ENCODE measurements around the gene LPGAT1.
"Not testable (repeated sequence)": the region's sequence is repeated elsewhere in the genome, so short reads cannot be mapped to it uniquely, and the experiment has no call there.

LPGAT1 gene

DNA sequence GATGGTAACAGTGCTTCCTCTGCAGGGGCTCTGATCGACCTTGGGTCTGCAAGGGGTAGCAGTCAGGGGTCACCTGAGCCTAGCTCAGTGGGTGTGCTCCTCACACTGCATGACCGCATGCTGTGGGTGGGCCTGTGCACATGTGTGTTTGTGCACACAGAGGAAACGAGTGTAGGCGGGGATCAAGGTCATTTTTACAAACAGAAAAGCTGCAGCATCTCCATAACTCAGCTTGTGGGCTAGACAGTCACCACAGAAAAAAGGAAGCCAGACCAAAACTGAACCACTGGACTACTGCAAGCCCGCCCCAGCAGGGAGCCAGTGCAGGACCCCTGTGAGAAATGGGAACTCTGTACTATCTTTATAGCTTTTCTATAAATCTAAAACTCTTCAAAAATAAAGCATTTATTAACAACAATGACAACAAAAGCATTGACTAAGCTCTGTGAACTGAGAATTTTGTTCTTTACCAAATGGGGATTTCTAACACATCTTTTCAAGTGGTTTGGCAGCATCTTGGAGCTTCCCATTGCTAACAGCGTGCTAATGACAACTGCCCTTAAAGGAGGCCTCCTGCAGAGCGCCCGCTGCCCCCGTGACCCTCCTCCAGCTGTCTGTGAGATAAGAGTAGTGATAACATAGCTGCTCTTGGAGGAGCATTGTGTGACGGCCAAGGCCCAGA, 135.3 kb downstream of the LPGAT1 start:
- no peak overlapping the region for H3K4me3 ChIP-seq (ENCODE audit: low read length)
- TF ChIP-seq, protein P1, sequence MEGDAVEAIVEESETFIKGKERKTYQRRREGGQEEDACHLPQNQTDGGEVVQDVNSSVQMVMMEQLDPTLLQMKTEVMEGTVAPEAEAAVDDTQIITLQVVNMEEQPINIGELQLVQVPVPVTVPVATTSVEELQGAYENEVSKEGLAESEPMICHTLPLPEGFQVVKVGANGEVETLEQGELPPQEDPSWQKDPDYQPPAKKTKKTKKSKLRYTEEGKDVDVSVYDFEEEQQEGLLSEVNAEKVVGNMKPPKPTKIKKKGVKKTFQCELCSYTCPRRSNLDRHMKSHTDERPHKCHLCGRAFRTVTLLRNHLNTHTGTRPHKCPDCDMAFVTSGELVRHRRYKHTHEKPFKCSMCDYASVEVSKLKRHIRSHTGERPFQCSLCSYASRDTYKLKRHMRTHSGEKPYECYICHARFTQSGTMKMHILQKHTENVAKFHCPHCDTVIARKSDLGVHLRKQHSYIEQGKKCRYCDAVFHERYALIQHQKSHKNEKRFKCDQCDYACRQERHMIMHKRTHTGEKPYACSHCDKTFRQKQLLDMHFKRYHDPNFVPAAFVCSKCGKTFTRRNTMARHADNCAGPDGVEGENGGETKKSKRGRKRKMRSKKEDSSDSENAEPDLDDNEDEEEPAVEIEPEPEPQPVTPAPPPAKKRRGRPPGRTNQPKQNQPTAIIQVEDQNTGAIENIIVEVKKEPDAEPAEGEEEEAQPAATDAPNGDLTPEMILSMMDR (conservative IDR thresholded peaks at IDR 0.05; ENCODE audit: low read depth, low read length), result no peak
- no peak for DNase-seq (ENCODE audit: low read depth)

DNA sequence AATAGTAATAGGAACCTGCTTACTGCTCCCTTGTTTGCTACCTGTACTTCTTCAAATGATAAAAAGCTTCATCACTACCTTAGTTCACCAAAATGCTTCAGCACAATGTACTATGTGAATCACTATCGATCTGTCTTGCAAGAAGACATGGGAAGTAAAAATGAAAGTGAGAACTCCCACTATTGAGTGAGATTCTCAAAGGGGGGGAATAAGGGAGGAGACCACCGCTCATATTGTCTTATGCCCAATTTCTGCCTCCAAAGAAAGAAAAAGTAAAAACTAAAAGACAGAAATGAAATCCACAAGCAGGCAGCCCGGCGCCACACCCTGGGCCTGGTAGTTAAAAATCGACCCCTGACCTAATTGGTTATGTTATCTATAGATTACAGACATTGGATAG, 136.7 kb downstream of the LPGAT1 start:
- DNase-seq (ENCODE audit: low read depth); H3K4me3 ChIP-seq (ENCODE audit: low read length): not testable (repeated sequence)
